Gastroesophageal sphincter (tissue), 4 donors: ENCODE data around the gene TALDO1. TPM values are rescaled to one million over a fixed set of nuclear protein-coding genes. Genes with fewer than 3 reads are reported as not detected.

Source experiments
- ATAC-seq: fragments of 150-250 bp; one replicate; pipeline ENCODE4 v1.9.1; 2016; ENCODE audit warnings: mild to moderate bottlenecking, moderate library complexity
- H3K27ac ChIP-seq, 4 donors: fragments of 200-600 bp; sonication (generic) in 3 of 4; 1 replicate in 3 of 4; 2 replicates in 1 of 4; pipeline ENCODE4 v1.5.1; 2016 to 2019
- H3K27me3 ChIP-seq: fragments of 200-600 bp; sonication (generic); one replicate; pipeline ENCODE4 v1.5.1; 2019
- H3K36me3 ChIP-seq, 2 donors: fragments of 200-600 bp; sonication (generic); one replicate each; pipeline ENCODE4 v1.5.1; 2019; ENCODE audit warnings: control low read depth in 1 of 2
- H3K4me1 ChIP-seq, 3 donors: fragments of 200-600 bp; sonication (generic); 1 replicate in 2 of 3; 2 replicates in 1 of 3; pipeline ENCODE4 v1.5.1; 2016 to 2019; ENCODE audit warnings: control low read depth in 2 of 3
- H3K4me3 ChIP-seq, 2 donors: fragments of 200-600 bp; sonication (generic); one replicate each; pipeline ENCODE4 v1.5.1; 2019; ENCODE audit warnings: mild to moderate bottlenecking in 1 of 2, moderate library complexity in 1 of 2
- H3K9me3 ChIP-seq, 3 donors: fragments of 200-600 bp; sonication (generic); one replicate each; pipeline ENCODE4 v1.5.1; 2017 to 2019; ENCODE audit warnings: control low read depth in 2 of 3
- EP300 ChIP-seq: sonication (generic); formaldehyde crosslinking; IDR thresholded peaks from one replicate; pipeline ENCODE4 v1.6.1; 2017; ENCODE audit warnings: antibody characterized with exemption, mild to moderate bottlenecking
- POLR2A ChIP-seq, 2 donors: fragments of 450-650 bp; IDR thresholded peaks; one replicate each; pipeline ENCODE4 v1.6.1; 2017; ENCODE audit warnings: antibody characterized with exemption in 2 of 2, mild to moderate bottlenecking in 2 of 2, moderate library complexity in 1 of 2
- POLR2AphosphoS5 ChIP-seq: sonication (generic); formaldehyde crosslinking; IDR thresholded peaks from one replicate; pipeline ENCODE4 v1.6.1; 2017; ENCODE audit warnings: antibody characterized with exemption
- WGBS, 2 donors: methylation state at CpG; one replicate each; pipeline ENCODE4 v1.1.5; 2018; ENCODE audit warnings: low coverage in 1 of 2; 5-methylcytosine and 5-hydroxymethylcytosine counted together
- total RNA-seq, 4 donors: library from RNA; depleted of rRNA; stranded (reverse); fragments of >200 nt; gene quantifications; one replicate each; pipeline ENCODE4 v1.1.0, GENCODE V29; 2016
- TF ChIP-seq, protein P1 (sequence below), 4 experiments: fragments of 200-600 bp in 2 of 4; fragments of 450-650 bp in 2 of 4; sonication (generic) in 1 of 4; IDR thresholded peaks; one replicate each; pipeline ENCODE4 v1.5.1; 2017 to 2019; ENCODE audit warnings: antibody characterized with exemption in 4 of 4, mild to moderate bottlenecking in 2 of 4, moderate library complexity in 2 of 4

Gene TALDO1
- total RNA-seq, 4 donors from 2014 or later = 161 to 201 (median 185) TPM

DNA sequence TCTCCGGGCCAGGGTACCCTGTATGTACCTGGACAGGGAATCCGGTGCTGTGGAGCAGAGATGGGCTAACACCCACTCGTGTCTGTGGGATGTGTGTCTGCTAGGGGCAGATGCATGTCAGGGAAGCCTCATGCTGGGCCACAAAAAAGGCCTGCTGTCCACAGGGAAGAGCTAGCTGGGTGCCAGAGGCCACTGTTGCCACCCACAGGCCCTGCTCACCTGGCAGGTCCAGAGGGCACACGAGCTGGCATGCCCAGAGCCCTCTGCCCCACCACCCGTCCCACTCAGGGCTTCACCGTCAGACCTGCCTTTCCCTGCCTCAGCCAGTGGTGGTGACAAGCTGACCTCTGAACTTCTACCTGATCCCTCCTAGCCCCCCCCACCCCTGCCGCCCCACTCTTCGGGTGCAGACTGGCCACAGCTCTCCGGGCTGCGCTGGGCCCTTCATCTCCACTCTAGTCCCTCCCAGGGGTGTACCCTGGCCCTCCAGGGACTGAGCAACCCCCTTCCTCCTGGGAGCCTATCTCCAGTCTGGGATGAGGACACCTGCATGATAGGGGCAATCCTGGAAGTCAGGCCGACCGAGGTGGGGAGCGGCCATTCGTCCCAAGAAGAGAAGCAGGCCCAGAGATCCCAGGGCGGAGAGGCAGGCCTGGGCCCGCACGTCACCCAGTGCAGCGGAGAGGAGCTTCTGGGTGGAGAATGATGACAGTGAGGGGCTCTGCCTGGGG lies 49.5 kb downstream of the TALDO1 start:
- peak; percentile 0 for ATAC-seq
- no peaks in the 10 kb centered on the region for H3K27me3 ChIP-seq
- peaks cover 0 to 57% of the 10 kb centered on the region in 2 donors for H3K36me3 ChIP-seq
- peak overlapping the region; percentile 44 to 81 for H3K4me3 ChIP-seq
- H3K27ac ChIP-seq = peak overlapping the region; percentile 20 to 94 (median 86)
- WGBS, 2 donors = 31% methylated on average over 3 of the region's 18 CpGs; no CpG with 5 or more reads in 1 of the 2 donors
- H3K4me1 ChIP-seq = peaks cover 0 to 58% (median 22%) of the 10 kb centered on the region in 3 donors
- no peaks in the 10 kb centered on the region for H3K9me3 ChIP-seq
- TF ChIP-seq EP300 (no peak), POLR2A (IDR thresholded peaks at IDR 0.05) (no peak), POLR2AphosphoS5 (no peak)
- TF ChIP-seq, protein P1, sequence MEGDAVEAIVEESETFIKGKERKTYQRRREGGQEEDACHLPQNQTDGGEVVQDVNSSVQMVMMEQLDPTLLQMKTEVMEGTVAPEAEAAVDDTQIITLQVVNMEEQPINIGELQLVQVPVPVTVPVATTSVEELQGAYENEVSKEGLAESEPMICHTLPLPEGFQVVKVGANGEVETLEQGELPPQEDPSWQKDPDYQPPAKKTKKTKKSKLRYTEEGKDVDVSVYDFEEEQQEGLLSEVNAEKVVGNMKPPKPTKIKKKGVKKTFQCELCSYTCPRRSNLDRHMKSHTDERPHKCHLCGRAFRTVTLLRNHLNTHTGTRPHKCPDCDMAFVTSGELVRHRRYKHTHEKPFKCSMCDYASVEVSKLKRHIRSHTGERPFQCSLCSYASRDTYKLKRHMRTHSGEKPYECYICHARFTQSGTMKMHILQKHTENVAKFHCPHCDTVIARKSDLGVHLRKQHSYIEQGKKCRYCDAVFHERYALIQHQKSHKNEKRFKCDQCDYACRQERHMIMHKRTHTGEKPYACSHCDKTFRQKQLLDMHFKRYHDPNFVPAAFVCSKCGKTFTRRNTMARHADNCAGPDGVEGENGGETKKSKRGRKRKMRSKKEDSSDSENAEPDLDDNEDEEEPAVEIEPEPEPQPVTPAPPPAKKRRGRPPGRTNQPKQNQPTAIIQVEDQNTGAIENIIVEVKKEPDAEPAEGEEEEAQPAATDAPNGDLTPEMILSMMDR (IDR thresholded peaks at IDR 0.05) = no peak

DNA sequence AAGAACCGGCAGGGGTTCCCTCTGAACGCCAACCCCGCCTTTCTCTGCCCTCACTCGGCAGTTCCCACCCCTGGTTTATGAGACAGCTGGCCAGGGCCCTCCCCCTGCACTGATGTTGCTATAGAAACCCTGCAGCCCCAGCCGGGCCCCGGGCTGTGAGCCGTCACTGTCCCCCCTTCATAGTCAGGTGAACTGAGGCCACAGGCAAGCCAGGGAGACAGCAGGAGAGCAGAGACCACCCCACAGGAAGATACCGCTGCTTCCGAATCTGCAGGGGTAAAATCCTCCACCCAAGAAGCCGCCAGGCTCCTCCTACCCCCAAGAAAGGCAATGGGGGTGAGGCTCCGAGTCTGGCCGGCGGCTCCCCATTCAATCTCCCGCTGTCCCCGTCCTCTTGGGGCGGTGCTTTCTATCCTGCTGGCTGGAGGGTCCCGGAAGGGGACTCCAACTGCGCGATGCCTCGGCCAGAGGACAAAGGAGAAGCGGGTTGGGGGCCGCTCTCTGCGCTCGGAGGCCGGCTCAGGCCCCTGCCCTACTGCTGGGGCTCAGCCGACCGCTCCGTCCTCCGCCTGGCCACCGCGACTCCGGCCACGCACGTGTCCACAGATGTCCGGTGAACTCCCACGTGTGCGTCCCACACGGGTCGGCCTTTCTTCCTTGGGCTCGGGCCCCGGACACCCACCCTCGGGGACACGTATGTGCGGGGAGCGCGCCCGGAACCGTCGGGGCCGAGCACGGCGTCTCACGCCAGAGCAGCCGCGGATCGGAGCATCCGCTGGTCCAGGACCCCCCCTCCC lies 50.2 kb downstream of the TALDO1 start:
- peaks cover 0 to 57% of the 10 kb centered on the region in 2 donors for H3K36me3 ChIP-seq
- peak overlapping the region; percentile 20 to 94 (median 86) for H3K27ac ChIP-seq
- H3K4me1 ChIP-seq = peaks cover 0 to 58% (median 22%) of the 10 kb centered on the region in 3 donors
- no peaks in the 10 kb centered on the region for H3K27me3 ChIP-seq
- TF ChIP-seq, protein P1 (IDR thresholded peaks at IDR 0.05) = no peak
- TF ChIP-seq POLR2A (IDR thresholded peaks at IDR 0.05) (no peak), EP300 (no peak), POLR2AphosphoS5 (no peak)
- ATAC-seq = peak; percentile 51
- no peaks in the 10 kb centered on the region for H3K9me3 ChIP-seq
- WGBS, 2 donors = 0% methylated on average over 1 of the region's 57 CpGs; no CpG with 5 or more reads in 1 of the 2 donors
- H3K4me3 ChIP-seq = peak overlapping the region; percentile 44 to 81

DNA sequence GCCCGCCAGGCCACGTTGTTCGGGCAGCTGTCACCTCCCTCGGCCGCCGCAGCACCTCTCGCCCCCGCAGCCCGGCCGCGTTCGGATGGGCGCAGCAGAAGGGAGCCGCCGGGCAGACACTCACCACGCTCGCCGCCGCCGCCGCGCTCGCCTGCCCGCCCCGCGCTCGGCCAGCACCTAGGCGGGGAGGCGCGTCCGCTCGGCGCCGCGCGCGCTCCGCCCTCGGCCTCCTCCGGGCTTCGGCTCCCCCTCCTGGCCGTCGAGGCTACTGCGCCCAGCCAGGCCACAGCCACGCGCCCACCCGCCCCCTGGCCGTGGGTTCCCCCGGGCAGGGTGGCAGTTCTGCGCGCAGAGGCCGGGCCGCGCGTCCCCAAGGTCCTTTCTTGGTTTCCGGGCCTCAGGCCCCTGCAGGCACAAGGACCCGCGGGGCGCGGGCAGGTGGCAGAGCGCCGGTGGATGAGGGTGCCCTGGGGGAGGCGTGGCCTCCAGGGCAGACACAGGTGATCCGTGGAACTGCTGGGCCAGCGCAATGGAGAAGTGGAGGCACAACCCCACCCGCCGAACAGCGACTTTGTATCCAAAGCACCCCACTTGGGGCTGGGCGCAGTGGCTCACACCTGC lies 50.9 kb downstream of the TALDO1 start, which contains the start of gene SLC25A22:
Gene SLC25A22 (minus strand): TSS at position 189 of the 621 bp plus-strand sequence. CDS start 3,275 bp downstream, outside the sequence.
- Histone ChIP-seq H3K36me3 (peaks cover 0 to 57% of the 10 kb centered on the region in 2 donors), H3K27me3 (no peaks in the 10 kb centered on the region), H3K9me3 (no peaks in the 10 kb centered on the region), H3K27ac (peak within 1 kb of the TSS; percentile 20 to 94 (median 86)), H3K4me1 (peaks cover 0 to 63% (median 22%) of the 10 kb centered on the region in 3 donors), H3K4me3 (peak within 1 kb of the TSS; percentile 44 to 81)
- TF ChIP-seq POLR2A (IDR thresholded peaks at IDR 0.05) = peak in 1 of 2 donors; percentile 13
- no peak for TF ChIP-seq EP300
- TF ChIP-seq, protein P1 (IDR thresholded peaks at IDR 0.05) = peak in 3 of 4 experiments; percentile 87 to 91 (median 90)
- no peak for TF ChIP-seq POLR2AphosphoS5
- WGBS, 2 donors = no CpG with 5 or more reads among the region's 69 CpGs
- peak; percentile 77 for ATAC-seq

DNA sequence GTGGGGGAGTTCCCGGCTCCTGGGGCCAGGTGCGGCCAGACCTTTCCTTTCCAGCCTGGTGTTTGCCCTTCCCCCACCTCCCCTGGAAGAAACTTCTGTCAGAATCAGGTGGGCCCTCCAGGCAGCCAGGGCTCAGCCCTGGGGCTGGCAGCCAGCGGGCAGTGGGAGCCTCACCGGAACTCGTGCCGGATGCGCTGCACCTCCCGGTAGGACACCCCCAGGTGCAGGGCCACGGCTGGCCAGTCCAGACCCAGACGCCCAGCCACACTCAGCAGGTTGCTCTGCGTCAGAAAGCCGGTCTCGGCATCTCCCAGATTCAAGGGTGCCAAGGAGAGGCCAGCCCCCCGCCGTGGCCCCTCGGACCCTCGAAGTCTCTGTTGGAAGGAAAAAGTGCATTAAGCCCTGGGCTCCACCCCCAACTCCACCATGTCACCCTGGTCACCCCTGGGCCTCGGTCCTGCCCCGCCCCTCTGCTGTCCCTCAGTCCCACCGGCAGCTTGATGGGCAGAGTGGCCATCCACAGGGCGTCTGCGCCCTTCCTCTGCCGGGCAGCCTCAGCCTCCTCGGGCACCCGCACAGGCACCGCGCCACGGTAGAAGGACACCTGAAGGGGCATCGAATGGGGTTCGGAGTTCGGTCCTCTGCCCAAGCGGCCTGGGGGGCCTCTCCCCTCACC lies 52.5 kb downstream of the TALDO1 start:
- peaks cover 0 to 65% (median 30%) of the 10 kb centered on the region in 3 donors for H3K4me1 ChIP-seq
- WGBS, 2 donors = 94% methylated on average over 3 of the region's 32 CpGs; no CpG with 5 or more reads in 1 of the 2 donors

More for the DNA sequence above, 52.5 kb downstream of the TALDO1 start:
- Histone ChIP-seq H3K27me3 (no peaks in the 10 kb centered on the region), H3K4me3 (no peak overlapping the region), H3K27ac (no peak overlapping the region), H3K36me3 (peaks cover 0 to 49% of the 10 kb centered on the region in 2 donors), H3K9me3 (no peaks in the 10 kb centered on the region)
- no peak for ATAC-seq
- TF ChIP-seq, protein P1 (IDR thresholded peaks at IDR 0.05) = no peak
- TF ChIP-seq POLR2AphosphoS5 = no peak
- no peak for TF ChIP-seq POLR2A (IDR thresholded peaks at IDR 0.05)
- no peak for TF ChIP-seq EP300
